Vagina (tissue), 2 donors: ENCODE results near the gene DTX4.

ENCODE experiments used
- CTCF ChIP-seq, 3 experiments: fragments of 450-650 bp in 2 of 3; fragments of 200-600 bp in 1 of 3; sonication (generic) in 1 of 3; IDR thresholded peaks; one replicate each; pipeline ENCODE4 v1.5.1; 2017 to 2019; ENCODE audit warnings: antibody characterized with exemption in 3 of 3, mild to moderate bottlenecking in 2 of 3, moderate library complexity in 2 of 3
- POLR2A ChIP-seq, 2 donors: fragments of 450-650 bp; IDR thresholded peaks; one replicate each; pipeline ENCODE4 v1.6.1; 2017; ENCODE audit warnings: antibody characterized with exemption in 2 of 2, mild to moderate bottlenecking in 2 of 2, moderate library complexity in 2 of 2
- POLR2AphosphoS5 ChIP-seq, 2 donors: sonication (generic); formaldehyde crosslinking; IDR thresholded peaks; one replicate each; pipeline ENCODE4 v1.9.0; 2017; ENCODE audit warnings: antibody characterized with exemption in 2 of 2, mild to moderate bottlenecking in 2 of 2, low read depth in 1 of 2; ENCODE audit not compliant: insufficient read depth in 1 of 2

GRCh38 chr11:59184691-59185339, 12.9 kb downstream of the DTX4 start:
- TF ChIP-seq CTCF (IDR thresholded peaks at IDR 0.05), result no peak
- TF ChIP-seq POLR2AphosphoS5 (IDR thresholded peaks at IDR 0.05; ENCODE audit: insufficient read depth in 1 of 2, low read depth in 1 of 2), result no peak
- no peak for TF ChIP-seq POLR2A (IDR thresholded peaks at IDR 0.05)
